Activated T-cell treated with anti-CD3 and anti-CD28 coated beads, Interleukin-2, amount 50 U/mL, for 72 hours (primary cell): ENCODE measurements around the gene PPARGC1A. TPM values are rescaled to one million over a fixed set of nuclear protein-coding genes. Genes with fewer than 3 reads are reported as not detected.
A peak's percentile ranks its signal among the peaks of the same experiment; 100 is the strongest.

Source experiments
- ATAC-seq, 2 donors: fragments of 150-1000 bp; cut with Tn5 transposase; replicated peaks in 1 of 2; 2 replicates each; pipeline ENCODE4 v1.10.0; 2021; ENCODE audit warnings: moderate library complexity in 2 of 2, mild to moderate bottlenecking in 1 of 2
- DNase-seq, 2 donors: peaks; one replicate each; pipeline ENCODE4 v3.0.0; 2021 to 2022; ENCODE audit warnings: mixed read lengths in 1 of 2
- H3K27ac Mint-ChIP-seq: one replicate; pipeline ENCODE4 v1.8.0; 2022; ENCODE audit warnings: mild to moderate bottlenecking, moderate library complexity, mixed read lengths
- H3K27me3 Mint-ChIP-seq: one replicate; pipeline ENCODE4 v1.8.0; 2022; ENCODE audit warnings: low read depth, mixed read lengths
- H3K36me3 Mint-ChIP-seq, 2 donors: one replicate each; pipeline ENCODE4 v1.8.0; 2022; ENCODE audit warnings: mixed read lengths in 2 of 2, mild to moderate bottlenecking in 1 of 2; ENCODE audit not compliant: insufficient read depth in 2 of 2
- H3K4me1 Mint-ChIP-seq: one replicate; pipeline ENCODE4 v1.8.0; 2022; ENCODE audit warnings: low read depth, mixed read lengths
- H3K4me3 Mint-ChIP-seq, 2 donors: one replicate each; pipeline ENCODE4 v1.8.0; 2022; ENCODE audit warnings: mild to moderate bottlenecking in 2 of 2, mixed read lengths in 2 of 2, moderate library complexity in 2 of 2
- H3K9me3 Mint-ChIP-seq, 2 donors: one replicate each; pipeline ENCODE4 v1.8.0; 2022; ENCODE audit warnings: mixed read lengths in 2 of 2
- total RNA-seq, 2 donors: library from RNA; stranded (reverse); gene quantifications; one replicate each; pipeline ENCODE4 v1.2.3, GENCODE V29; 2022

Gene PPARGC1A
- total RNA-seq, 2 donors from 2014 or later, result not detected

DNA sequence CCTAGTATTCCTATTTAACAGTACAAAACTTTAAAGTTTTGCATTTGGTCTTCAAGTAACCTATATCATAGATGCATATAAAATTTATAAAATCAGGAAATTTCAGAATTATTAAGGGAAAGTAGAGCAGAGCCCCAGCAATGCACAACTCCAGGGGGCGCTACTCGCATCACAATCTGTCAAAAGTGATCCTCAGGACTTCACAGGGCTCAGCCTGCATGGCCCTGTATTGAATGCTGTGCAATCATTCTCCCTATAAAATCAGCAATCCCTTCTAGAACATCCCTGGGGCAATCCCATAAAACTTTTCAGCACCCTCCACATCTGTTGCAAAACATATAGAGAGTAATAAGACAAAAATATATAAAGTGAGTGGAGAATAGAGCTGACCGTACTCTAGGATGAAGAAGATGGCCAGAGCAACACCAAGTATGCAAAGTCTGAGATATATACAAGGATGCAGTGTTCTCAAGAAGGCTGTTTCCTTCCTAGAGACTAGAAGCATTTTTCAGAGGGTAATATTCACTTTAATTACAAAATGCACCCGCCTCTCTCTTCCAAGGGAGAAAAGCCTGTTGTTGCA is 12.5 kb upstream of the PPARGC1A start:
- ATAC-seq, result no peak
- Mint-ChIP-seq H3K27me3 (no peaks in the 10 kb centered on the region), H3K36me3 (no peaks in the 10 kb centered on the region), H3K4me1 (no peaks in the 10 kb centered on the region), H3K4me3 (no peak overlapping the region), H3K27ac (no peak overlapping the region), H3K9me3 (peaks cover 0 to 2% of the 10 kb centered on the region in 2 donors)
- no peak for DNase-seq

DNA sequence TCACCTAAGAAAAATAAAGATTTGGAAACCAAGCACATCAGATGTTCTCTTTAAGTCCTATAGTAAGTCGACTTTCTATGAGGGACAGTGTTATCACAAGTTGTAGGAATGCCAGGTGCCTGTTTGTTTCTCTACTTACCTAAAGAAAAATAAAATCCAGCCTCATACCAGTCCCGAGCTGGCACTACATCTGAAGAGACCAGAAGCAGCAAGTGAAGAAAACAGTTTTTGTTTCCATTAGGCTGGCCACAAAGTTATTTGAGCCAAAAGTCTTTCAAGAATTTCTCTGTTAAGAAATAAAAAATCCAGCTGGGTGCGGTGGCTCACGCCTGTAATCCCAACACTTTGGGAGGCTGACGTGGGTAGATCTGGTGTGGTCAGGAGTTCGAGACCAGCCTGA is 10.8 kb upstream of the PPARGC1A start:
- no peak for ATAC-seq
- Mint-ChIP-seq H3K27ac (no peak overlapping the region), H3K4me3 (no peak overlapping the region)

DNA sequence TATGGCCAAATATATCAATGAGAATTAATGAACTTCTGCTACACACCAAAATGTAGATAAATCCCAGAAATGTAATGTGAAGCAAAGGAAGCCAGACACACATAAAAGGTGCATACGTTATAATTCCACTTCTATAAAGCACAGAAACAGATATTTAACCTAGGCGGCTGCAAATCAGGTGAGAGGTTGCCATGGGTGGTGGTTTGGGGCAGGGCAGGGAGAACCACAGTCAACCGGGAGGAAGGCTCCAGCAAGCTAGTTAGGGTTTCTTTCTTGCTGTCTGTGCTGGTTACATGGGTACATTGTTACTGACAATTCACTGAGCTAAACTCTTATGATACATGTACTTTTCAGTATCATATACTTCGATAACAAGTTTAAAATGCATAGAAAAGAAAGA is 9.7 kb upstream of the PPARGC1A start:
- H3K27me3 Mint-ChIP-seq, result no peaks in the 10 kb centered on the region
- no peaks in the 10 kb centered on the region for H3K4me1 Mint-ChIP-seq
- no peak for DNase-seq
- ATAC-seq, result no peak
- no peaks in the 10 kb centered on the region for H3K36me3 Mint-ChIP-seq
- H3K27ac Mint-ChIP-seq, result no peak overlapping the region
- H3K4me3 Mint-ChIP-seq, result no peak overlapping the region
- peaks cover 0 to 2% of the 10 kb centered on the region in 2 donors for H3K9me3 Mint-ChIP-seq

More for the DNA sequence above, 10.8 kb upstream of the PPARGC1A start:
- Mint-ChIP-seq H3K9me3 (peaks cover 0 to 2% of the 10 kb centered on the region in 2 donors), H3K27me3 (no peaks in the 10 kb centered on the region), H3K36me3 (no peaks in the 10 kb centered on the region), H3K4me1 (no peaks in the 10 kb centered on the region)
- DNase-seq, result no peak

GRCh38 chr4:23897564-23898109 is 7.8 kb upstream of the PPARGC1A start:
- Mint-ChIP-seq H3K9me3 (no peaks in the 10 kb centered on the region), H3K36me3 (no peaks in the 10 kb centered on the region), H3K4me3 (no peak overlapping the region), H3K4me1 (no peaks in the 10 kb centered on the region), H3K27ac (no peak overlapping the region), H3K27me3 (peaks cover 8% of the 10 kb centered on the region)
- ATAC-seq, result no peak
- no peak for DNase-seq

GRCh38 chr4:23894021-23894420 is 4.2 kb upstream of the PPARGC1A start:
- Mint-ChIP-seq H3K27me3 (peaks cover 21% of the 10 kb centered on the region), H3K4me1 (peaks cover 10% of the 10 kb centered on the region), H3K27ac (no peak overlapping the region), H3K4me3 (no peak overlapping the region), H3K36me3 (no peaks in the 10 kb centered on the region), H3K9me3 (no peaks in the 10 kb centered on the region)
- DNase-seq (no peak), ATAC-seq (no peak)

DNA sequence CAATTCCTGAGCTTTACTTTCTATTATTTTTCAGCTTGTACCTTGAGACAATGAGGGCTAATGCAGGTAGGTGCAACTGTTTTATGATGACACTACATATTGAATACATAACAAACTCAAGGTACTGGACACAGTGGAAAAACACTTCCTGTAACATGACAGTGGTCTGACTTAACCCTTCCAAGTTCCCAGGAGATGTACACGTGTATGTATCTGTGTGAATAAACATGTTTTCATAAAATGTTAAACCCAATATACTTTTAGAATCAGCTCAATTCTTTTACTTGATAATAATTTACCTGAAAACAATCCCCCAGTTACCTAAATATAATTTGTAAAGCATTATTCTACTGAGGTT is 1.2 kb upstream of the PPARGC1A start:
- H3K4me1 Mint-ChIP-seq, result peaks cover 19% of the 10 kb centered on the region
- no peak overlapping the region for H3K4me3 Mint-ChIP-seq
- ATAC-seq (no peak), DNase-seq (no peak)
- H3K27ac Mint-ChIP-seq, result no peak overlapping the region
- H3K36me3 Mint-ChIP-seq, result no peaks in the 10 kb centered on the region
- no peaks in the 10 kb centered on the region for H3K9me3 Mint-ChIP-seq
- peaks cover 29% of the 10 kb centered on the region for H3K27me3 Mint-ChIP-seq

DNA sequence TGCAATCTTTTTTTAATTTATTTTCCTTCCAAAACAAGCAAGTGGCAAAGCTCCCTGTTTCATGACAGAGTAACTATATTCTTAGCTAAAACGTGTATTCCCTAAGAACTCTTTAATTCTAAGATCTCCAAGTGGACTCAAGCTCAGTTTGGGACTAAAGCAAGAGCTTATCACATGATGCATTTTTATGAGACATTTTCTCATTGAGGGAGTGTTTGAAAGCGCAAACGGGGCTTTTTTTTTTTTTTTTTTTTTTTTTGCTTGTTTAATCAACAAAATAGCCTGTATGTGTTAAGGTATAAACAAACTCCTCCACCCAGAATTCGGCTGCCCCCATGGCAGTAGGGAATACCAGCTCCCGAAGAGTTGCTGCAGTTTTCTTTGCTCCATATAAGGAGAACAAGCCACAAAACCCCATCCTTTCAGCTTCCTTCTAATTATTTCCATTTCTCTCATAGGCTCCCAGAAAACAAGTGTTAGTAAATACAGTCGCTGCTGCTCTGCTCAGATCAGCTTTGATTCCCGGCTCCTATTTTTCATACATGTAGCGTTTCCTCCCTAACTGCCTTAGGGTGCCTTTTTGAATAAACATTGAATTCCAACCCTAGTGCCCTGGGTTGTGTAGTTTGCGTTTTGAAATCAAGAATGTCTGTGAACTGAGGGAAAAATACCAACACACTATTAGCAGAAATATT is 669 bp upstream of the PPARGC1A start:
- Mint-ChIP-seq H3K27ac (no peak overlapping the region), H3K9me3 (no peaks in the 10 kb centered on the region), H3K4me1 (peaks cover 19% of the 10 kb centered on the region), H3K4me3 (no peak overlapping the region), H3K36me3 (no peaks in the 10 kb centered on the region), H3K27me3 (peaks cover 29% of the 10 kb centered on the region)
- DNase-seq, result no peak
- ATAC-seq, result no peak

DNA sequence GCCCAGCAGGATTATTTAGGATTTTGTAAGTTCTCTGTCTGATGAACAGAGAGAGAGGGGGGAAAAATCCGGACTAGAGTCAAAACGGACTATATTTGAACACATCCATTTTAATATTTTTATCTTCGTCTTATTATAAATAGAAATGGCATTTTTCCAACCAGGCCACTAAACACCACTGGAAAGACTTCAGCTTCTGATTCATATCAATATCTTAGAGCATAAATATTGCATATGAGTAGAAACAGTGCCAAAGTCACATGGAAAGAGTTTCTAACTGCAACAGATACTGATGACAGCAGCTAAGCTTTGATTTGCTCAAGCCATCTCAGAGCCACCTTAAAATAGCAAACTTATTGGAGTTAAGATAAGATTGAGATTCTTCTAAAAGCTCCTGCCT is 456 bp downstream of the PPARGC1A start:
- H3K4me1 Mint-ChIP-seq, result peaks cover 19% of the 10 kb centered on the region
- H3K36me3 Mint-ChIP-seq, result no peaks in the 10 kb centered on the region
- H3K4me3 Mint-ChIP-seq, result peak overlapping the region; percentile 58 to 64
- DNase-seq (no peak), ATAC-seq (no peak)
- H3K27me3 Mint-ChIP-seq, result peaks cover 29% of the 10 kb centered on the region
- no peaks in the 10 kb centered on the region for H3K9me3 Mint-ChIP-seq
- no peak overlapping the region for H3K27ac Mint-ChIP-seq

DNA sequence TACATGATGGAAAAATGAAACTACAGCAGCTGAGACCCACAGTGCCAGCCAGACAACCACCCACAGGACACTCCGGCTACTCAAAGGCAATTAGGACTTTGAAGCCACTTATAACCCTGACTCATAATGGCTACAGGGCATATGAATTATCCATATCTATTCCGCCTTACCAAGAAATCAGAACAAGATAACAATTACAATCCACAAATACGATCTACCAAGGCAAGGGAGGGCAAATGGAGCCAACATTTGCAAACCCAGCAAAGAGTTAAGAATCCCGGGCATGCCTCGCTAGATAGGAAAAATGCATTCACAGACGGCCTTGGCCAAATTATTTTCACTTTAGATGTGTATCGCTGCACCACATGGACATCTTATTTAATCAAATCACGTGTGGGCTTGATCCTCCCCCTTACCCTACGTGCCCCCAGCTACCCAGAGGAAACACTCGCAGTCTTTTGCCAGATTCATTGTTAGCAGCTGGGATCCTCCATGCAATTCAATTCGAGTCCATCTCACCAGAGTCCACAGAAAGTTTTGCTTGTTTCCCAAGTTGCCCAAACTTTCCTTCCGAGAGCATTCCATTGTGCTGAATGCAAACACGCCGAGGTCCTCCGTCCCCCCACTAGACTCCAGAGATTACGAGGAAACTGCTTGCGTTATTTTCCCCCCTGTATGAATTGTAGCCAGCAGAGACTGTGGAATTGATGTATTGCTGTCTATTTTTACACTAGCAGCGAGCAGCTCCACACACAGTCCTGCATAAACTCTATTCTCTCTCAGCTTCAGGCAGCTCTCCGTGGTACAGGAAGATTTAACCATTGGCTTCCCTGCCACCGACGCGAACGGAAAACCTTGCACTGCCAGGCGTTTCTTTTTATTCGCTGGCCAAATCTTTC is 1.2 kb downstream of the PPARGC1A start:
- DNase-seq (no peak), ATAC-seq (no peak)
- Mint-ChIP-seq H3K27ac (no peak overlapping the region), H3K4me3 (peak overlapping the region; percentile 35 to 45), H3K36me3 (no peaks in the 10 kb centered on the region), H3K4me1 (peaks cover 19% of the 10 kb centered on the region), H3K9me3 (no peaks in the 10 kb centered on the region), H3K27me3 (peaks cover 29% of the 10 kb centered on the region)

GRCh38 chr4:23887989-23888388 is 1.9 kb downstream of the PPARGC1A start:
- DNase-seq, result no peak
- Mint-ChIP-seq H3K9me3 (no peaks in the 10 kb centered on the region), H3K4me1 (peaks cover 19% of the 10 kb centered on the region), H3K27me3 (peaks cover 25% of the 10 kb centered on the region), H3K36me3 (no peaks in the 10 kb centered on the region), H3K4me3 (no peak overlapping the region), H3K27ac (no peak overlapping the region)
- no peak for ATAC-seq

DNA sequence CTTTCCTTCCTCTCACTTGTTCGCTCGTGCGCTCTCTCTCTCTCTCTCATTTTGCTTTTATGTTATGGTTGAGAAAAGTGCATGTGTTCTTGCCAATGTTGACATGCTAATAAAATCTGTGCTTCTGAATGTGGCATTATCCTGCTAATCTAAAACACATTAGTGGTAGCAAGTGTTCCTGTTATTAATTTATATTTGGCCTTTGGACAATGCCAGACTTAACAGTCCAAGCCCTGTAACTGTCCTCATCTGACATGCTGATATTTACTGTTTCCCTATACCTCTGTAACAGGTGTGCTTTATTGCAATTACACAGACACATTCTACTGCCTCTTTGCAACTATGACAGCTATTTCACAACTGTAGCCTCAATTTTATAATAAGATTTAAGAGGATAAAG is 2.7 kb downstream of the PPARGC1A start:
- Mint-ChIP-seq H3K27me3 (peaks cover 17% of the 10 kb centered on the region), H3K9me3 (no peaks in the 10 kb centered on the region), H3K4me3 (no peak overlapping the region), H3K27ac (no peak overlapping the region), H3K36me3 (no peaks in the 10 kb centered on the region), H3K4me1 (peaks cover 19% of the 10 kb centered on the region)
- ATAC-seq (no peak), DNase-seq (no peak)

DNA sequence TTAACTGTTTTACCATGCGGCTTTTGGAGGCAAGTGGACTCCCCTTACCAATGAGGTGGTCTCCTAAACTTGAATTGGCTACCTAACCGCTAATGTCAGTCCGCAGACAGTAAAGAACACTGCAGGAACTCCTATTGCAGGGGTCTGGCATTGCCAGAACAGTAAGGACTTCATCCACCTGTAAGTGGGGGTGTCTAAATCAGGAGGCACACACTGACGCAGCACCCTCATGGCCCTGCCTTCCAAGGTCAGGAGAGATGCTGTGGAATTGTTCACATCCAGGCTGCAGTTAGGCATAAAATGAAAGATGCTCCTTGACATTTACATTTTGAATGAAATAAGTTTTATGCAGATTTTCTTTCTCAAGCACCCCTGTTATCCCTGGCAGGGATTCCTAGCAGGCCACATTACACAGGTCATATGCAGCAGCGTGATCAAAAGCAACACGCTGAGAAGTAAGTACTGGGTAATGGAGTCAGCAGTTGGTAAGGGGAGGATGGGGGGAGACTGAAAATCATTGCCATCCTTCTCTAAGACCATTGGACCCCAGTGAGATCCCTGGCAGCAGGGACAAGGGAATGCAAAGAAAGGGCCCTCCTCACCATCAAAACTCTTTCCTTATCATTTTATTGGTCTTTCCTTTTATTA is 3.8 kb downstream of the PPARGC1A start:
- Mint-ChIP-seq H3K27me3 (peaks cover 14% of the 10 kb centered on the region), H3K9me3 (no peaks in the 10 kb centered on the region), H3K4me3 (no peak overlapping the region), H3K4me1 (peaks cover 19% of the 10 kb centered on the region), H3K27ac (no peak overlapping the region), H3K36me3 (no peaks in the 10 kb centered on the region)
- ATAC-seq (no peak), DNase-seq (no peak)

- ATAC-seq (no peak), DNase-seq (no peak)
- Mint-ChIP-seq H3K4me3 (no peak overlapping the region), H3K4me1 (peaks cover 15% of the 10 kb centered on the region), H3K36me3 (no peaks in the 10 kb centered on the region), H3K27me3 (peaks cover 14% of the 10 kb centered on the region), H3K27ac (no peak overlapping the region), H3K9me3 (no peaks in the 10 kb centered on the region)
Observed at GRCh38 chr4:23884741-23885140, 5.1 kb downstream of the PPARGC1A start.
